NCI-H1105 (cell line): ENCODE measurements around the gene JAG2.

Experiments used
- DNase-seq: peaks from one replicate; lab custom pipeline; 2025; lab: John Stamatoyannopoulos, UW

Gene JAG2

DNA sequence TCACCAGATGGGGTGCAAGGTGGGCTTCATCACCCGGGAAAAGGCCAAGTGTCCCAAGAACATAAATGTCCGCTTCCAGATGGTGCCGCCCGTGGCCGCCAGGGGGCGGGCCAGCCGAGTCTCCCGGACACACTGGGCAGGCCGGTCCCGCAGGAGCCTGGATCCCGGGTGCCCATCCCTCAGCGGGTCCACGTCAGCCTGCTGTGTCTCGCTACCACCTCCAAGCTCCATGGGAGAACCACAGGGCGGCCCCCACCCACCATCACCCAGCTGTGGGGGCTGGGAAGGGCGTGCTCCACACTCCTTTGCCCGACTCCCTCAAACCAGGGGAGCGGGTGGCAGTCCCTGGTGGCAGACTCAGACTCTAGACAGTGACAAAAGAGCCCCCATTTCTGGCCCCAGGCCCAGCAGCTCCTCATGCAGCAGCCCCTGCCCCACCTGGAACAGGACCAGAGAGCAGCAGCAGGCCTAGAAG is 34.5 kb upstream of the JAG2 start:
- peak; percentile 47 for DNase-seq

DNA sequence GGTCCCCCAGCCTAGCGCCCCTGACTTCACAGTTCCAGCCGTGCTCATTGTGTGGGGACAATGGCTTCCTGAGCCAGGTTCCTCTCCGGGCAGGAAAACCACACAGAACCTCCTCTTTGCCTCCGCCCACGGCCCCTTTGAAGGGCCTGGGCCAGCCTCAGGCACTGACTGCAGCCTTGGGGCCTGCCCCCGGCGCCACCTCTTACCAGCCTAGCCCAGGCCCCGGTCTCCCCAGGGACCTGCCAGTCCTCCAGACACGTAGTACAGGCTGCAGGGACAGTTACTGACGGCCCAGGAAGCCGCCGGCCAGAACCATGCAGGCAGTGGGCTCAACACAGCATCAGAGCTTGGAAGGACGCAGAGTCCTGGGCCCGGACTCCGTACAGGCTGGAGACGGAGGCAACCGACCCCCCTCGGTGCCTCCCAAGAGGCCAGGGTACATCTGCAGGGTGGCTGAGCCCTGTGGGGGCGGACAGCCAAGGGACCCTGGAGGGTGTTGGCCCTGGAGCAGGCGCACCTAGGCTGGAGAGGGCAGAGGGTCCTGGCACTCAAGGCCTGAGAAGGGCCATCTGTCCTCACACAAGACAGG is 33.4 kb upstream of the JAG2 start:
- DNase-seq, result no peak

DNA sequence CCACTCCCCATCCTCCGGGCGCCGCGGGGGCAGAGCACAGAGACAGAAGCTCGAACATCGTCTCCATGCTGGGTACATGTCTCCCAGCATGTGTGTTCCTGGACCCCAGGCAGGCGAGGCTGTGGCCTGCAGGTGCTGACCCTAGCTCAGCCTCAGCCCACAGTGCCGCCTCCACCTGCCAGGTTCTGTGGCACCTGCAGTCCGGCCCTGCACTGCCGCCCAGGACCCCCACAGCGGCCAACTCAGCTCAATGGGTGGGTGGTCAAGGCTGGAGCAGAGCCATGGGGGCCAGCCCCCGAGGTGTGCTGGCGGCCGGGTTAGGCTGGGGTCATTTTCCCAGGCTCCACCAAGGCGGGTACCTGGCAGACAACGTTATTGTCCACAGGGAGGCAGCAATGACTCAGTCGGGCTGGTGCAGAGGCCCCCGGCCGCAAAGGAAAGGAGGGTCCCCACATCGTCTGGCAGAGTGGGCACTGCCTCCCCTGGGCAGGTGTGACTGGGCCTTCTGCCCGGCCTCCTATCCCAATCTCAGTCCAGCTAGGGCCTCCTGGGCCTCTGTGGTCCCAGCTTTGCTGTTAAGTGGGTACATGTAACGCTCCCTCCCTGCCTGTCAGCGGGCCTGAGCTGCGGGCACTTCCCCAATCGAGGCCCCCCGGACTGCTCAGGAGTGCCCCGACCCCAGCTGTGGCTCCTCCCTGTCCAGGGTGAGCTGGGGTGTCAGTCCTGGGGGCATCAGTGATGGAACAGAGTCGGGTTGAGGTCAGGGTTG is 32.8 kb upstream of the JAG2 start:
- no peak for DNase-seq

- no peak for DNase-seq
Observed at GRCh38 chr14:105200641-105201040, 32.1 kb upstream of the JAG2 start.

DNA sequence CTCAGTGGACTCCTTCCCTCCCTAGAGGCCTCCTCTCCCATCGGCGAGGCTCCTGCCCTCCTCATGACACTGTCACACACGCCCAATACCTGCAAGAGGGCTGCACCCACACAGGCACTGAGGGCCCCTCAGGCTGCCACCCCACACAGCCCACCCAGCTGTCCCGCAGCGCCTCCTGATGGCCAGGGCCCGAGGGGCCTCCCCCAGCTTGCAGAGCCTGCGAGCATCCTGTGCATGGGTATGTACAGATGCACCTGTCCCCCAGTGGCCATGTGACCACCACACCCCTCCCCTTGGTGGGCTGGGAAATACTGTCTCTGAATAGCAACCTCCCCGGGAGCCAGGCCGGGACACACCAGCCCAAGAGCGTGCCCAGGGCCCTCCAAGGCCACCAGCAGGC is 31.5 kb upstream of the JAG2 start:
- no peak for DNase-seq

GRCh38 chr14:105199093-105199492 is 30.5 kb upstream of the JAG2 start:
- no peak for DNase-seq

GRCh38 chr14:105198588-105198987 is 30.0 kb upstream of the JAG2 start:
- no peak for DNase-seq

DNA sequence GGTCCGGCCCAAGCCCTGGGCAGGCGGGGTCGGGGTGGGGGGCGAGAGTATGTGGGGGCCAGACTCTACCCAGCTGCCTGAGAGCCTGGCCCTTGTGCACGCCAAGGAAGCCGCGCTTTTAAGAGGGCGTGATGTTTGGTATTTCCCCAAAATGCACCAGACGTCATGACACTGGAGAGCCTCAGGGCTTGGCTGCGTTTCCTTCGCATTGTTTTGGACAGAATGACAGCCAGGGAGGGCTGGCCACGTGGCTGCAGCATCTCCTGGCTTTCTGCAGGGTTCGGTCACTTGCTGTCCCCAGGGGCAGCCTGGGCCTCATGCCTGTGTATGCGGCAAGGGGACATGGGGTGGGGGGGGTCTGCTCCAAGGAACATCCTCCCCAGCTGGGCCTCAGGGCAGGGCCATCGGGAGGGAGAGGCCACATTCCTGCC is 28.6 kb upstream of the JAG2 start:
- no peak for DNase-seq

DNA sequence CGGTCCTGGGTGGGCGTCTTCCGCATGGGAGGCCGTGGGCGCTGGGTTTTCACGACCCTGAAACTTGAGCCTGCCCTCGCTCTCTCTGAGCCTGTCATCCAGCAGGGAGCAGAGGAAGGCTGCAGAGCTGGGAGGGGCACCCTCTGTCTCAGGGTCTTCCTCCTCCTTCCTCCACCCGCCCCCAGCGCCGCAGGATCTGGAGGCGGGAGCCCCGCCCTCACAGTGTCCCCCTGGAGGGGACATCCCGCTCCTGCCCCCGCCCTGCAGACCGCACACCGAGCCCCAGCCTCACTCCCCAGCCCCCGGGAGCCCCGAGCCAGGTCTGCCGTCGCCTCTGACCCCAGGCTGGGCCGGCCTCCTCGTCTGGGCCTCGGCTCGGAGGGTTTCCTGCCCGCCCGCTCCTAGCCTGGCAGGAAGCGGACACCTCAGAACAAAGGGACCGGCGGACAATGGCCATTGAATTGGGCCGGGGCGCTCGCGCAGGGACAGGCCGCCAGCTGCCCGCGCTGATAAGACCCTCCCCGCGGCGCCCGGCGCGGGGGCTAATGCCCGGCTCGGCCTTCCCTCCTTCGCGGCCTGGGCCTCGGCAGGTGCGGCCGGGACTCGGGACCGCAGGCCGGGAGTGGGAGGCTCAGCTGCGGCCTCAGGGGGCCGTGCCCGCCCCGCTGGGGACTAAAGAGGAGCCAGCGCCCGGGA is 27.8 kb upstream of the JAG2 start:
- DNase-seq, result no peak

- no peak for DNase-seq
Observed at GRCh38 chr14:105195522-105196264, 27.1 kb upstream of the JAG2 start.

- no peak for DNase-seq
Observed at GRCh38 chr14:105195051-105195450, 26.5 kb upstream of the JAG2 start.

- DNase-seq, result peak; percentile 93
Observed at GRCh38 chr14:105193916-105194782, 25.6 kb upstream of the JAG2 start.

- DNase-seq, result no peak
Observed at GRCh38 chr14:105192866-105193731, 24.5 kb upstream of the JAG2 start.

DNA sequence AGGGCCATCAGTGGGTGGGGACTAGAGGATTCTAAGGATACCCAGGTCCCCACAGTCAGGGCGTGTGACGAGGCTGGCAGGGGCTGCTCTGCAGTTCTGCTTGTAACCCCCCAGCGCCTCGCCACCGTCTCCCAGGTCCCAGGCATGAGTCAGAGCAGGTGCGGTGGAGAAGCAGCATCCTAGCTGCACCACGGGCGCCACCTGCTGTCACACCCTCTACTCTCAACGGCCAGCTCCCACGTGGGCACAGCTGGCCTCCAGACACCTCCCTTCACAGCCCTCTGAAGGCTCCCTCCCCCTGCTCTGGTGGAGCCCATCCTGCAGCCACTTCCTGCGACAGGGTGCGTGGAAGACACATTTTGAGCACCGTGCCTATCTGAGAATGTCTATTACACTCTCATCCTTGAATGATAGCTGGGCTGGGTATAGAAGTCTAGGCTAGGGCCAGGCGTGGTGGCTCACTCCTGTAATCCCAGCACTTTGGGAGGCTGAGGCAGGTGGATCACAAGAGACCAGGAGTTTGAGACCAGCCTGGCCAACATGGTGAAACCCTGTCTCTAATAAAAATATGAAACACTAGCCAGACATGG is 19.5 kb upstream of the JAG2 start:
- DNase-seq, result no peak

DNA sequence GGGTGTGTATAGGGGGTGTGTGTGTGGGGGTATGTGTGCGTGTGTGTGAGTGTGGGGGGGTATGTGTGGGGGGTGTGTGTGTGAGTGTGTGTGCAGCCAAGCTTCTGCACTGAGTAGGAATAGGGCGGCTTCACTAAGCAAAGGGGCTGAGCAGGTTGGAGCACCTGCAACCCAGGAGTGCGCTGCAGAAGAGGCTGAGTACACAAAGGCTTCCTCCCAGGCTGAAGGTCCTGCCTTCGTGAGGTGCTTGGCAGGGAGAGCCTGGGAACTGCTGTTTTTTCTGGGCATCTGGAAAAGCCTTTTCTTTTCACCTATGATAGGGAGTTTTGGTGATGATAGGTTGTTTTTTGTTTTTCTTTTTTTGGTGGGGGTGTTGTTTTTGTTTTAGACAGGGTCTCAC is 18.5 kb upstream of the JAG2 start:
- DNase-seq, result no peak

GRCh38 chr14:105185973-105186372 is 17.4 kb upstream of the JAG2 start:
- no peak for DNase-seq

DNA sequence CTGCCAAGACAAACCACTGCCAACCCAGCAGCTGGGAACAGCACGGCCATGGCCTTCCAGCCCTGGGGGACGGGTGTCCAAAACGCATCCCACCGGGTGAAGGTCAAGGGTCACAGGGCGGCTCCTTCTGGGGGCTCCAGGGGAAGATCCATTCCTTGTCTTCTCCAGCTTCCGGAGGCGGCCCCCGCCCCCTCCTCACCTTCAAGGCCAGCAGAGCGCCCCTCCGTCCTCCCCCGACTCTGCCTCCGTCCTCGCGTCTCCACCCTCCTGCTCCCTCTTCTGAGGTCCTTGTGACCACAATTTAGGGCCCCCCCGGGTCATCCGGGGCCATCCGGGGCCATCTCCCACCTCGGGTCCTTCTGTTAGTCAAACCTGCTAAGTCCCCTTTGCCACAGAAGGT is 16.4 kb upstream of the JAG2 start:
- DNase-seq, result no peak

GRCh38 chr14:105184461-105184860 is 15.9 kb upstream of the JAG2 start:
- no peak for DNase-seq

GRCh38 chr14:105182296-105183020 is 13.9 kb upstream of the JAG2 start:
- DNase-seq, result no peak
